GM12892 (cell line): ENCODE results near the gene HOXA11.

Source experiments
- POLR2A ChIP-seq: IDR thresholded peaks from 2 replicates; pipeline ENCODE4 v1.6.1; 2011; ENCODE audit warnings: low read depth, low read length, control low read depth
- POLR2AphosphoS5 ChIP-seq: IDR thresholded peaks from 2 replicates; pipeline ENCODE4 v1.6.1; 2011; ENCODE audit warnings: low read depth, low read length, control low read depth

DNA sequence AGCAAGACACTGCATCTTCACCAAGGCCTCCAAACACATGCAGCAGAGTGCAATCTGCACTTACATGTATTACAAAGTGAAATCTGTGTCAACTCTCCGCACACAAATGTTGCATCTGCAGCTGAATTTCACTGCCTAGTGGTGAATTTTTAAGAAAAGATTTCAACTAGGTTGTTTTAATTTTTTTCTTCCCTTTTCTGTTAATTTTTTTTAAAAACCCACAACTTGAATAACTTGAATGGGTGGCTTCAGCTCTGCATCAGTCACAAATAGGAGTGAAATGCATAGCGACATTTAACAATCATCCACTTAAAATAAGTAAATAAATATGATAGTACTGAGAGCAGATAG is 8.9 kb upstream of the HOXA11 start:
- no peak for TF ChIP-seq POLR2AphosphoS5
- TF ChIP-seq POLR2A, result no peak
